HG02763 (cell line): ENCODE measurements around the gene MYO5C.

Experiments used
- ATAC-seq: cut with Tn5 transposase; IDR thresholded peaks from one replicate; pipeline ENCODE4 v1.9.1; 2021; ENCODE audit warnings: mild to moderate bottlenecking, moderate library complexity; ENCODE audit not compliant: unreplicated experiment

MYO5C gene

DNA sequence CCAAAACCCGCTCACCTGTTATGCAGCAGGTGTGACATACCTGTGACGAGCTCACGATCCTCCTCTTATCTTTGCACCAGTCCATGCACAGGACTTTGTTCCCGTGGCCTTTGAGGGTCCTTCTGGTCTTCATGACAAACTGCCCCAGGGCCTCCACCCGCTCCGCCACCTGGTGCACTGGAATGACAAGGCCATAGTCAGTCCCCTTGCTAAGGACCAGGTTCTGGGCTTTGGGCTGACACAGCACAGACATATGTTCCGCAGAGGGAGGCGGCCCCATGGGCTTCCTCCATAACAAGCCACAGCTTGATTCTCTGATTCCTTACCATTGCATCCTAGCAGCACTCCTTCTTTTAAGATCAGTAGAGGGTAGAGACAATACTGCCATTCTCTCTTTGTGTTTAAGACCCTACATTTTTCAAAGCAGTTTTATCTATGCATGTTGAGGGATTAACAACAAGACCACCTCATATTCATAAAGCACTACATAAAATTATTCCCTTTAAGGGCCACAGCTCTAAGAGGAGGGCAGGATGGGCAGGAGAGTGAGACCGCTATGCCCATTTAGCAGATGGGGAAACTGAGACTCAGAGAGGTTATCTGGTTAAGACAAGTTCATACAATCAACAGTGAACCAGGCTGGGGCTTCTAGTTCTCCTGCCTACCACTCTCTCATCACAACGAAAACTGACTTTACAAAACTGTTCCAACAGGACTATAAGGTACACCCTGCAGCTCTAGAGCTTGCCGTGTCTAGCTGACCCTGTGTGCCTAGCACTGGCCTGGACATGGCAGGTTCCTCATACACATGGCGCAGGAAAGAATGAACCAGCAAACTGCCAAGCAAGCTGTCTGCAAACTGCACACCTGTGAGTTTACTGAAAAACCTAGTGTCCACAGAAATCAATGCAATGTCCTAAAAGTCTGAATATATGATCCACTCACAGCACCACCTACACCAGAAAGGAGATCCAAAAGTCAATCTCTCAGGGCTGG lies 141.4 kb downstream of the MYO5C start:
- no peak for ATAC-seq

DNA sequence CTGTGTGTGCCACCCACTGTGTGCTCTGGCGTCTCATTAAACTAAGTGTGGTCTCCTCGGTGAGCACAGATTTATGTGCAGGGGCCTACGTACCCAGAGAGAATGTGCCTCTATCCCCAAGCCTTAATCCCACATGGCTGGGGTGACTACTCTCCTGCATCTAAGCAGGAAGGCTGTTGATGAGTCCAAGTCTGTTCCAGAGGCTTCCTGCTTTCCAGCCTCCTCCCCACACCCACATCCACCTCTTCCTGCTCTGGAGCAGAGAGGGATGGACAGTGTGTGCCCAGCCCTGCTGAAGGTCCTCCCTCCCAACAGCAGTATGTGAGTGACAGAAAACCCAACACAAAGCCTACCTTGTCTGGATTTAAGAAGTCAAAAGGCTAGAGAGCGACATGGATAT lies 144.3 kb downstream of the MYO5C start:
- no peak for ATAC-seq

DNA sequence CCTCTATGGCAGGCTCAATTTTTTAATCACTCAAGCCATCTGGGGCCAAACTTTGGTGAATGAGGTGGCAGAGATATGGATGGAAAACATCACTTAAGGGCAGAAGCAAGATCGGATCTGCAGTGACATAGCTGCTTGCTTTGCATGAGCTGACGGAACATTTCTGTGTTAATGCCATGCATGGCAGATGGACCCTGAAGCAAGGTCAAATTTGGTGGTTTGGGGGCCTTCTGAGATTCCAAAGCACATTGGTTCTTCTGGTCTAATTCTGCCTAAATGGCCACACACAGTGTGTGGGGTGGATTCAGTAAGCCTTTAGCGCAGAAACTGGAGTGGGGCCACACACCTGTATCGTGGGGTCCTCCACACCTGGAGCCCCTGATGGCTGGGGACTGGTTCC lies 144.7 kb downstream of the MYO5C start:
- ATAC-seq = no peak

GRCh38 chr15:52150043-52150825 lies 145.4 kb downstream of the MYO5C start:
- ATAC-seq = no peak

DNA sequence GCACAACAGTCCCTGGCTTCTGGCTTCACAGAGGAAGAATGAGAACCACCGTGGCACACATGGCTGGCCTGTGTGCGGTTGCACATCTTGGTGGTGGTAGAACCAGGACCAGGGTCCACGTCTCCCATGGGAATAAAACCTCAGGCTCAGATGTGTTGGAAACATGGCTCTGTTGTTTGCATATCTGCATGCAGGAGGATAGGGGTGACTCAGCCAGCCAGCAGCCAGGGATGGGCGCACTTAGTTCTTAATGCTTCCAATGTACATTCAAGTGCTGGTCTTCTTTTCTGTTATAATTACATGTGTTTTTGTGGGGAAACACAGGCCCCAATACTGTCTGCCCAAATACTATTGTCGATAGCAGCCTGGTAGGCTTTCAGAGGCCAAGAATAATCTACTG lies 147.2 kb downstream of the MYO5C start:
- no peak for ATAC-seq

- ATAC-seq = no peak
These were observed 148.8 kb downstream of the MYO5C start for GRCh38 chr15:52146776-52147175.

DNA sequence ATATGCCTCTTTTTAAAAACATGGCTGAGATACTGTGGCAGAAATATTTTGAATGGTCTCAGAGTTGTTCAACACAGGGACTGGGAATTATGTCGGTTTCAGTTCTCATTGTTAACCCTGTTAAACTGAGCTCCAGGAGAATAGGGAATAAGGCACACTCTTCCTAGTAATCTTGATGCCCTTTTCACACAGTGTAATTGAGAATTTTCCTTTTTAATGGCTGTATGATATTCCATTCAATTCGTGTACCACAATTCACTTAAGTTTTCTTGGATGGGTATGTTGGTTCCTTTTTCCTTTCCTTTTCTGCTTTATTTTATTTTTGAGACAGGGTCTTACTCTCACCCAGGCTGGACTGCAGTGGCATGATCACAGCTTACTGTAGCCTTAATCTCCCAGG lies 149.3 kb downstream of the MYO5C start:
- ATAC-seq = no peak

DNA sequence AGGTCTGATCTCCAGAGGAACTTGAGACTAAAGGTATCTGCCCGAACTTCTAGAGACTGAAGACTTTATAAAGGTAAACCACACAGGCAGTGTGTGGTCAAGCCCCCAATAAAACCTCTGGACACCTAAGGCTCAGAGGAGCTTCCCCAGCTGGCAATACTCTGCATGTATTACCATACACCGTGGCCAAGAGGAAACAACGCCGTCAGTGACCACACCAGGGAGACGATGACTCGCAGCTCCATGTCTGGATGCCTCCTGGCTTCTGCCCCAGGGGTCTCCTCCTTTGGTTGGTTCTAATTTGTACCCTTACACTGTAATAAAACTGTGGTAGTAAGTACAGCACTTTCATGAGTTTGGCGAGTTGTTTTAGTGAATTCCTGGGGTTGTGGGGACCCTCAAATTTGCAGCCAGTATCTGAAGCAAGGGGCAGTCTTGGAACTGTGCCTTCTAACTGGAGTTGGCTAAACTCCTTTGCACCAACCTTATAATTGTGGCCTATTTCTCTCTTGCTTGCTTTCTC lies 150.9 kb downstream of the MYO5C start:
- ATAC-seq = no peak

GRCh38 chr15:52143873-52144272 lies 151.7 kb downstream of the MYO5C start:
- no peak for ATAC-seq
